AML-193 (cell line): ENCODE data around the gene PDE4D.
"Not testable (repeated sequence)": the region's sequence is repeated elsewhere in the genome, so short reads cannot be mapped to it uniquely, and the experiment has no call there.

Experiments
- DNase-seq, 2 experiments: peaks; one replicate each; lab custom pipeline; 2025; lab: John Stamatoyannopoulos, UW

PDE4D gene

DNA sequence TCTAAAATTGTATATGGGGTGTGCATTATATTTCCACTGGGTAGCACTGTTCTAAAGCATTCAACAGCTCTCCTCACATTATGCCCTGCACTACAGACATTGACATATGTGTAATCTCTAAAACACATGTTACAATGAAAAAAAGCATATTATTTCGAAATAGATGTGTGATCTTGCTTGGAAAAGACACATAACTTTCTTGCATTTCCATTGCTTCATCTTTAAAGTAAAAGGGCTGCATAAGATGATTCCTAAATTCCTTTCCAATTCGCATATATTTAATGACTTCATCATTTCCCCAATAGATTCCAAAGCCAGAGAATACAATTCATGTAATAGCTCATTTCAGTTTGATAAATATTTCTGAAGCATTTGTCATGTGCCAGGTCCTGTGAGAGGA, 566.9 kb downstream of the PDE4D start:
- no peak for DNase-seq

DNA sequence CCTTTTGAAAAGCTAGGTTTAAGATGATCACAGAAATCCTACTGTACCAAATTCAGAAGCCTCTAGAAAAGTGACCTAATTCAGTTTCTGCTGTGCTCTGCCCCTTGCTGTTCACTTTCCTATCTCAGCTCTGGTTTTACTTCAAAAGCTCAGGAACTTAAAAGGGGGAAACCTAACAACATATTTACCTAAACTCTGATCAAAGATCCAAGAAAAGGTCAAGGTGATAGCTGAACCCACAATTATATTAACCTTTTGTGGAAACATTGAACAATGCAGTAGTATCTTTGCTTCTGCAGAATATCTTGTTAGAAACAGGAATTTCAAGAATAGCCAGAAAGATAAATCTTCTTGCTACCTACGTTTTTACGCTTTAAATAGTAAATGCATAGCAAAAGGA, 568.5 kb downstream of the PDE4D start:
- no peak for DNase-seq

DNA sequence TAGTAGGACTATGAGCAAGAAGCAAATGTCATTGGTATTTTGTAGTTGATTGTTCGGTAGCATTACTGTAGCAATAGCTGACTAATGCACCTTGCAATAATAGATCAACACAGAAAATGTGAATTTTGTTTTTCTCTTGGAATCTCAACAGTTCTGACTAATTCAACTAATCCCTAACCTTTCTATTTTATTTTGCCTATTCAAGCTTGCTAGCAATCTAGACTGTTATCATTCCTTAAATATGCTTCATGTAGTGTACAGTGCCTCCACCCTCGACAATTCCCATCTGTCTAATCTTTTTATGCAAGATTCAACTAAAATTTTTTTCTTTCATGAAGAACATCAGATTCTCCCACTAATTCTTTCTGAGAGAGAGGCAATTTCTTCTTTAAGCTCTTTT, 570.6 kb downstream of the PDE4D start:
- no peak for DNase-seq

DNA sequence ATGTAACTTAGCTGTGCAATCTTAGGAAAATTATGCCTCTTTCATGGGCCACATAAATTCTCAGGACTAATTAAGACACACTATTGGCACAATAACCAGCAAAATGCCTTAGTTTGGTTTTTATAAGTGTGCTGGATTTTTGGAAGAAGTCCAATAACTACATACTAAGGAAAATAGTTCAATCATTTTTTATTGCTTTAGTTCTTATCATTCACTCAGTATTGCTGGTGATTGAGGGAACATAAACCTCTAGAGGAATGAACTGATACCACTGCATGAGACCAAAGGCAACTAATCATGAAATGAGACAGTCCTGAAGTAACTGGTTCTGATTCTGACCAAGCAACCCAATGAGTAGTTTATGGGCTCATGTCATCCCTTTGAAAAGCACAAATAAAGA, 571.5 kb downstream of the PDE4D start:
- DNase-seq = no peak

DNA sequence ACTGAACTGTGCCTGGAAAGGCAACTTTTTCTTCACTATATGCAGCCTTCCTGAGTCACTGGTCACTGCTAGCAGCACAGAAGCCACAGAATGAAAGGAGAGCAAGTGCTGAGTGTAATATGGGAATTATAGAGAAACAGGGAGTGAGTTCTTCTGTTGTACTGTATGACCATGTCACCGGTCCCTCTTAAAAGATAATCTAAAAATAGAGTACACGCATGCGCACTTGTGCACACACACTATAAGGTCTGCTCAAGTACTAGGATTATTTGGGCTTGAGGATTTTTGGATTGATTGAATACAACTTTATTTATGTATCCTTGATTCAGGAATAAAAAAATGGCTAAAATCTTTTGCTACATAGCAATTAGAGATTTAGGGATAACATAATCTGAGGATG, 571.9 kb downstream of the PDE4D start:
- DNase-seq = no peak

DNA sequence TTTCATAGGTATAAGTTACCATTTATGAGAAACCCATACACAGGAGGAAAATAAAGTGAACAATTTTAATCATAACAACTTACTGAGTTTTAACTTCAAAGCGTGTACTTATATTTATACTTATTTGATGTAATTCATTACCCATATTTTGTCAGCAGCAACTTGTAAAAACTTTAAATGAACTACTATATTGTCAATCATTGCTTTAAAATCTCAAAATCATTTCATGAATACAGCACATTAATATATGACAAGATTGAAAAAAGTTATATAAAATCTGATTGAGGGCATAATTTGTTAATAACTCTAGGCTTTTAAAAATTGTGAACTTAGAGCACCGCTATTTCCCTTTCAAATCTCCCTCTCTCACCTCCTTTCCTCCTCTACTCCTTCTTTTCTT, 573.1 kb downstream of the PDE4D start:
- DNase-seq = no peak

DNA sequence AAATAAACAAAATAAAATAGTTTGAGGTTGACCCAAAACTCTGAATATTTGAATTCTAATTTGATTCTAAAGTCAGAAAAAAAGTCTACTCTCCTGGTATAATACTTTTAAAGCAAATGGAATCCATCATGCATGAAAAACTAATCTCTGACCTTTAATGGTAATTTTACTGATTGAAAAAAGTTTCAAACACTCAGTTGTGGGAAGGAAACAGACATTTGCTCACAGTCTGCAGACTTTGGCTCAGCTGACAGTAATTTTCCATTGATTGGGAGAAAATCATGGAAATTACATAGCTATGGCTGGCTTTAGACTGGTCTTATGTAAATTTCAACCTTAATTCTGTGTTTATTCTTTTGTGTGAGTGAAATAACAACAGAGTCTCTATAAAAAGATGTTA, 574.3 kb downstream of the PDE4D start:
- DNase-seq = no peak

DNA sequence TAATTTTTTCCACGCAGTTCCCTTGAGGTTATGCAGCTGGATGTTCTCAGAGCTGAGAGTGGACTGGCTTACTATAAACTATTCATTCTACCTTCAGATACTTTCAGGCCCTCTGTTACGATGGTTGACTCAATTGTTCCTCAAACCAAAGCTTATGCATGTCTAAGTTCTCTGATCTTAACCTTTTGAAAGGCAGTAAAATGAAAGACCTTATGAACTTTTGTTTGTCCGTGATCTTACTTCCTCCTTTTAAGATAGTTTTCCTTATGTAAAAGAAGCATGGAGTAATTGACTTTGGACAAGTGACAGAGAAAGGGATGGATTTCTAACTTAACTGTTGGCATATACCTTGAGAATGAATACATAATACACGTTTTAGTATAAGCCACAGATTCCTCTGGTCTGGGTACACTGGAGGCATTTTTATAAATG, 575.7 kb downstream of the PDE4D start:
- DNase-seq = no peak

DNA sequence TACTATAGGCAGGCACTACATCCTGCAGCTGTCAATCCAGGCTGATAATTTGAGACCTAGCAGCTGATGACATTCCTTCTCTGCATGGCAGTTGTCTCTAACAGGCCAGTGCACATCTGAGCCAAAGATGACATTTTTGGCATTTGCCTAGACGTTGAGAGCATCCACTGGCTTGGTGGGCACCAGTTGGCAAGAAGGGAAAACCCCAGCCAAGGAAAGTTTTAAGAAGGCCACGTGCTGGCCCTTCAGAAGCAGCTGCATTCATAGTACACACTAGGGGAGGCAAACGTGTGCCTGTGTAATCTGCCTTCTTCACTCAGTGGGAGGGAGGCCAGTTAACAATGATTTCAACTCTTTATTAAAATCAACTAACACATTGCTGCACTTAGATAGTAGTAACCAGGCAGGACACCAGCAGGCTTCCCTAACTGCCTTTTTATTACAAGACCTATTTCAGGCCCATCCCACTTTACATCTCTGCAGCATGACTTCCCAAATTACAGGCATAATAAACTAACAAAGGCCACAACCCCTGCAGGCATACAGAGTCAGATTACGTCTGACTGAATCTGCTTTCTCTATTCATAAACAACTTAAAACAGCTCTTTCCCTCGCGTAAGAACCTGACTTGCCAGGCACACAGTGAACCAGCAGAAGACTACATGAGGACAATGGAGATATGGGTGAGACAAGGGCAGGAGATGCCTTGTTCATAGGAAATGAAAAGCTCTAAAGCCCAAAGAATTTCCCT, 576.3 kb downstream of the PDE4D start:
- no peak for DNase-seq

DNA sequence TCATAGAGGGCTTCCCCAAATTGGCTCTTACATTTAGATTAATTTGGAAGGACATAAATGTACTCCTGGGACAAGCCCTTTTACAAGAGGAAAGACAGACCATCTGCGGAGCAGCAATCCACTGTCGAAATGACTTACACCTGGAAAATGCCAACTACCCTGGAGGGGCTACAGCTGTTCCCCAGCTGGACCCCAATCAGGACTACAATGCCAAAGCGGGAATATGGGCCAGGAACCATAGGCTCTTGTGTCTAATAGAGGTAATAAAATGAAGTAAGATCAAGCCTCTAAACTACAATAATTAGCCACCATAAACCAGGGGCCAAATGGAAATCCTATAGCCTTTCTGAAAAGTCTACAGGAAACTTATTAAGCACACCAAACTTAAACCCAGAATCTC, 581.3 kb downstream of the PDE4D start:
- no peak for DNase-seq

DNA sequence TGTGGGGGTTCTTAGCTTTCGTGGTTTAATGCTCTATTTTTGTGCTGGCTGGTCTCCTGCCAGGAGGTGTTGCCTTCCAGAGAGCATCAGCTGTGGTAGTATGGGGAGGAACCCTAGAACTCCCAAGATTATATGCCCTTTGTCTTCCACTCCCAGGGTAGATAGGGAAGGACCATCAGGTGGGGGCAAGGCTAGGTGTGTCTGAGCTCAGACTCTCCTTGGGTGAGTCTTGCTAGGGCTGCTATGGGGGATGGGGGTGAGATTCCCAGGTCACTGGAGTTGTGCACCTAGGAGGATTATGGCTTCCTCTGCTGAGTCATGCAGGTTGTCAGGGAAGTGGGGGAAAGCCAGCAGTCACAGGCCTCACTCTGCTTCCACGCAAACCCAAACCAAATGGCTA, 584.8 kb downstream of the PDE4D start:
- DNase-seq = not testable (repeated sequence)

DNA sequence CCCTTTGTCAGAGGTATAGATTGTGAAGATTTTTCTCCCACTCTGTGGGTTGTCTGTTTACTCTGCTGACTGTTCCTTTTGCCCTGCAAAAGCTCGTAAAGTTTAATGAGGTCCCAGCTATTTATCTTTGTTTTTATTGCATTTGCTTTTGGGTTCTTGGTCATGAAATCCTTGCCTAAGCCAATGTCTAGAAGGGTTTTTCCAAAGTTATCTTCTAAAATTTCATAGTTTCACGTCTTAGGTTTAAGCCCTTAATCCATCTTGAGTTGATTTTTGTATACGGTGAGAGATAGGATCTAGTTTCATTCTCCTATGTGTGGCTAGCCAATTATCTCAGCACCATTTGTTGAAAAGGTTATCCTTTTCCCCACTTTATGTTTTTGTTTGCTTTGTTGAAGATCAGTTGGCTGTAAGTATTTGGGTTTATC, 590.2 kb downstream of the PDE4D start:
- not testable (repeated sequence) for DNase-seq

DNA sequence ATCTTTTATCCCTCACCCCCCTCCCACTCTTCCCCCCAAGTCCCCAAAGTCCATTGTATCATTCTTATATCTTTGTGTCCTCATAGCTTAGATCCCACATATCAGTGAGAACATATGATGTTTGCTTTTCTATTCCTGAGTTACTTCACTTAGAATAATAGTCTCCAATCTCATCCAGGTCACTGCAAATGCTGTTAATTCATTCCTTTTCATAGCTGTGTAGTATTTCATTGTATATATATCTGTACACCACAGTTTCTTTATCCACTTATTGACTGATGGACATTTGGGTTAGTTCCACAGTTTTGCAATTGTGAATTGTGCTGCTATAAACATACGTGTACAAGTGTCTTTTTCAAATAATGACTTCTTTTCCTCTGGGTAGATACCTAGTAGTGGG, 591.0 kb downstream of the PDE4D start:
- not testable (repeated sequence) for DNase-seq

DNA sequence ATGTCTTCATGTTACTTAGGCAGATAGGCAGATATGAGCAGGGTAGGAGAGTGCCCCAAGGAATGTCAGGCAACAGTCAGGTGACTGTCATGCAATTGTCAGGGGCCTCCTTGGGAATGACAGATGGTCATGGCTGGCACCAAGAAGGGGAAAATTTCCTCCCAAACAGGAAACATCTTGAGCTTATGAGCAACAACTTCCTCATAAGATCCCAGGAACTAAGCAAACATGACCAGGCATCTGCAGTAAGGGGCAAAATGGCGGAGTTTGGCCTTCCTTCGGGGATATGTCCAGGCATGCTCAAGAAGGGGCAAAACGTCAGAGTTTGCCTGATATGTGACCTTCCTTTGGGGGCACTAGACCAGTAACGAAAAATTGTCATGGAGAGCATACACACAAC, 591.8 kb downstream of the PDE4D start:
- DNase-seq = no peak

DNA sequence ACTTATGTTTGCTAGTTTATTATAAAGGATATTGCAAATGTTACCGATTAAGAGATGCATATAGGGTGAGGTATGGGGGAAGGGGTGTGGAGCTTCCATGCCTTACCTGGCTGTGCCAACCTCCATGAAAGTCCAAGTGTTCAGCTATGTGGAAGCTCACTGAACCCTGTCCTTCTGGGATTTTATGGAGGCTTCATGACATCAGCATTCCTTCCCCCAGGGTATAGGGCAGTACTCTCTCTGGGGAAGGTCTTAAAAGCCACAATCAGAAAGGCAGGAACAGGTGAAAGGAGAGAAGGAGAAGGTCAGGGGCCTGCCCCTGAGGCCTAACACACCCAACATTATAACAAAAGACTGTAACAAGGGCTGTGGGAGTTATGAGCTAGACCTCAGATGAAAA, 592.6 kb downstream of the PDE4D start:
- DNase-seq = no peak

DNA sequence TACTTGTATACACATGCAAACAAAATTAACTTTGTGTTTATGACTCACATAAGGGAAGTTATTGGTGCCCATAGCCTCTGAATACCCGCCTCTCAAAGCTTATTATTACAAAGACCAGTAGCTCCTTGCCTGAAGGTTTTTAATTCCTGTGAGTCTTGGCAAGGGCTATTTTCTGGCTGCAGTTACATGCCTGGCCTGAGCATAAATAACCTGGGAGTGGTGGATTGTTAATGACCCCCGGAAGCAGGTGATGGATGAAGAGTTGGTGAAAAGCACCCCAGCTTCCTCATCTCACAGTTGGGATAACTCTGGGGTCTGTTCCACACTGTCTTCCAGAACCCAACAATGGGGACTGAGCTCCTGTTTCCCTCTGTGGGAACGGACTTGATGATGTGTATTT, 594.5 kb downstream of the PDE4D start:
- no peak for DNase-seq

DNA sequence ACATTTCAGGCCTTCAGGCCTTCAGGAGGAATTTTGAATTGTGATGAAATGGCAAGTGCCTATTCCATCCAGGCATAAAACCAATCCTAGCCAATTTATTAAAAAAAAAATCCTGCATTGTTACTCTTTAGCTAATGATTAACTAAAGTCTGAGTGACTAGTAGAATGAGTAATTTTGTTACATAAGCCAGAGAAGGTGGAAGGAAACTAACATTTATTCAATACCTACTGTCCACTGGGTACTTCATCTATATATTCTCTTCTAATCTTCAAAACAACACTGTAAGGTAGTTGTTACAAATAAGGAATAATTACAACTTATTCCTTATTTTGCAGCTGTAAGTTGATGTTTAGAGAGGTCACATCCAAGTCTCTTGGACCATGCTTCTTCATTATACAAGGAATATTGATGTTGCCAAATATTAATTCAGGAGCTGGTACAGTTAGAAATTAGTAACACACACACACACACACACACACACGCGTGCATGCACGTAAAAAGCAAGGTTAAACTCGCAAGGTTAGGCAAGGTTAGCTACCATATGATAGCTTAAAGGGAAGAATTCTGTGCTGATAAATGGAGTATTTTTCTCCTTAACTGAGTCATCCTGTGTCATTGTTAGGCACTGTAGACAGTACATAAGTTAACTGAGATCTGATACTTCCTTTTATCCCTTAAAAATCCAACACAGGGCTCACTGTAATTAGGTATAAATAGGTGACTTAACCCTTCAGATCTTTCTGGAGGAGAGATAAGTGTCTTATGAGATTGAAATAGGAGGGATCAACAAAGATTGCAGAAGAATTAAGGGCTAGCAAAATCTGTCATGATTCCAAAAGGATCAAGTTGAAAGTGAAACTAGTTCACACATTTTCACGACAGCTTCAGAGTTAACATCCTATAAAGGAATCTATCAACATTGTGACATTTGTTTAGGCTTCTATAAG, 596.9 kb downstream of the PDE4D start:
- no peak for DNase-seq

DNA sequence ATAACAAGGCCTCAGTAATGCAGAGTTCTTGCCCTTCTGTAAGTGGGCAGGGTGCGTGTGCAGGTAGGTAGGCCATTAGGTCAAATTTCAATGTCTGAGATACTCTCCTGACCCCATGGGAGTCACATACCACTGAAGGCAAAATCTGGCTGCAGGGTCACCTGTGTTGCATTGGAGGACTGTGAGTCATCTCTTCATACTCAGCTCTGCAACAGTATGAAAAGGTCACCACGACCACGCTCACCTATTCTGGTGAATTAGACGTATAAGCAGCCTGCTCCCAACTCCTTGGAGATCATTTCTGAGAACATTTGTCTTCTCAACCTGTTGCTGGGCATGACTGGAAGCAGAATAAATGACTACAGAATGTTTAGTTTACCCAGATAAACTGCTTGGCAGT, 599.8 kb downstream of the PDE4D start:
- DNase-seq = no peak

DNA sequence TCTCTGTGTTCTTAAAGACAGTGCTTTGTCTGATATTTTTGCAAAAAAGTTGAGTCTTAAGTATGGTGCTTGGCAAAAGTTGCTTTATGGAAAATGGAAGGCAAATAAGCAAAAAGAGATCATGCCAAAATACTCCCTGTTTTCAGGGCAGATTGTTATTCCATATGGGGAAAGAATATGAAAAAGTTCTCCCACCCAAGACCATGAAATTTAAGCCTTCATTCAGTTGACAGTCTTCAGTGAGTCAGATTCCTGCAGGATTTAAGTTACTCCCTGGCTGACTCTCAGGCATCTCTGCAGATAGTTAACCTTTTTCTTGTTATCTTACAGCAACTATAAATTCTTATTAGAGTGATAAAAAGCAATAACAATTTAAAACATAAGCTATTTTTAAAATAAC, 601.6 kb downstream of the PDE4D start:
- DNase-seq = no peak

DNA sequence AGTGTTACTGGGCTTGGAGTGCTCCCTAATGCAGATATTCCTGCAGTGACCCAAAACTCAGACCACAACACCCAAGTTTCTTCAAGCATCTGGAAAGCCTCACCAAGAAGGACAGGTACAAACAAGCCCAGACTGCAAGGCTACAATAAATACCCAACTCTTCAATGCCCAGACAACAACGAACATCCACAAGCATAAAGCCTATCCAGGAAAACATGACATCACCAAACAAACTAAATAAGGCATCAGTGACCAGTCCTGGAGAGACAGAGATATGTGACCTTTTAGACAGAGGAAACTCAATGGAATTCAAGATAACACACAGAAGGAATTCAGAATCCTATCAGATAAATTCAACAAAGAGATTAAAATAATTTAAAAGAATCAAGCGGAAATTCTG, 605.6 kb downstream of the PDE4D start:
- DNase-seq = no peak

DNA sequence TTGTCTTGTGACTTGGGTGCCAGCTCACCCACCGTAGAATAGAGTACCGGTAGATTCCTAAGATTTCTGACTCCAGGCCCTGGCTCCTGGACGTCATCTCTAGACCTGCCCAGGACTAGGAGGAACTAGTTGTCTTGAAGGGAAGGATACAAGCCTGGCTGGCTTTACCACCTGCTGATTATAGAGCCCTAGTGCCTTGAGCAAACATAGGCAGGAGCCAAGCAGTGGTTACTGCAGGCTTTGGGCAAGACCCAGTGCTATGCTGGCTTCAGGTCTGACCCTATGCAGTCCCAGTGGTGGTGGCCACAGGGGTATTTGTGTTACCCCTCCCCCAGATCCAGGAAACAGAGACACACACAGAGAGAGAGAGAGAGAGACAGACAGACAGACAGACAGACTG, 606.2 kb downstream of the PDE4D start:
- DNase-seq = no peak

DNA sequence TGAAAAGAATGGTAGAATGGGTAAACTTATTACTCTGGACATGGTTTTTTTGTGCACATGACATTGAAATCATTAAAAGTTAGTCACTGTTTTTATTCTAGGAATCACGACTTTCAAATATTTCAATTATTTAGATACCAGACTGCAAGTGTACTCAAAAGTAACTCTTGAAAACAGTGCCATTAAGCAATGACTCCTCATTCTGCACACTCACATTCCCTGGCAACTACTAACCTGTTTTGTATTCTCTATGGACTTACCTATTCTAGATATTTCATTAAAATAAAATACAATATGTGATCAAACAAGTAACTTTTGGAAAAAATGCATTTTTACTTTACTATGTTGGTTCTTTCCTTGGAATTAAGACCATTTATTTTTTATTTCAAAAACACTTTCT, 607.0 kb downstream of the PDE4D start:
- no peak for DNase-seq

DNA sequence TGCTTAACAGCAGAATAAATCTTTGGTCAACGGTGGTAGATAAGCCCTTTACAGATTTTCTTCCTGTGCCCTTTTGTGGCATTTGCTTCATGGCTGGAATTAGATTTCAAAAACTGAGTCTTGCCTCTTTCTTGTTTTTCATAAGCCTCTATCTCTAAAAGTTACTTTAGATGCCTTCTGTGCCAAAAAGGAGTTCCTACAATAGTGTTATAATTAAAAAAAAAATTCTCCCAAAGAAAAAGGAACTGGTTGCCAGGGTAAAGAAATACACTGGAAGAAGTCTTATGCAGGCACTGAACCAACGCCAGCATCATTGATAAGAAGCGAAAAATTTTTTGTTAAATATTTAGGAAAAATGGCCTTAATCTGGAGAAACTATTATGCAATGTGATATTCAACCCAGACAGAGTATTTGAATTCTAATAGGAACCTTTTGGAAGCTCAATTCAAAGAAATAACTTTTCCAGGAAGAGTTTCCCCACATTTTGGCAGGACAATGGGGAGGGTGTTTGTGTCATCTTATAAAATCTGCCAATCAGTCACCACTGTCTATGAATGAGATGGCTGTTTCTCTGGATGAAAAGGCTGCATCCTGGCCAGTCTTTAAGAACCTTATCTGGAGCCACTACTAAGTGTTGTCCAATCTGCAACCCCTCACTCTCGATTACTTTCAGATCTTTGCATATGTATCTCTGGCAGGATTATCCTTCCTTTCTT, 608.1 kb downstream of the PDE4D start:
- DNase-seq = no peak
